CD4-positive, alpha-beta T cell (primary cell): ENCODE data around the gene CPAMD8. TPM values are rescaled to one million over a fixed set of nuclear protein-coding genes. Genes with fewer than 3 reads are reported as not detected.

Experiments
- ATAC-seq: fragments of 200-7000 bp; cut with Tn5 transposase; one replicate; pipeline ENCODE4 v1.10.0; 2022; ENCODE audit warnings: mild to moderate bottlenecking; ENCODE audit not compliant: poor library complexity
- CTCF ChIA-PET: fragments of 350-600 bp; sonication (Branson Sonifier 250); formaldehyde crosslinking; loops from one replicate; lab custom pipeline; 2021; ENCODE audit warnings: antibody characterized with exemption, inconsistent platforms; lab: Charles Lee
- POLR2A ChIA-PET: fragments of 350-600 bp; sonication (Branson Sonifier 250); formaldehyde crosslinking; loops from one replicate; lab custom pipeline; 2021; ENCODE audit warnings: antibody characterized with exemption, inconsistent platforms; lab: Charles Lee
- DNase-seq, 14 experiments: peaks; one replicate each; pipeline ENCODE4 v3.0.0-alpha.2; 2013 to 2020; ENCODE audit warnings: mixed read lengths in 2 of 14
- H3K27ac ChIP-seq, 2 donors: one replicate each; pipeline versions ENCODE4 v1.5.1 to v1.7.0; 2013; ENCODE audit warnings: low read length in 2 of 2, low read depth in 1 of 2, mild to moderate bottlenecking in 1 of 2
- H3K27me3 ChIP-seq, 2 experiments: 1 replicate in 1 of 2; 2 replicates in 1 of 2; pipeline versions ENCODE4 v1.6.1 to v1.7.0; 2013; ENCODE audit warnings: low read length in 2 of 2, control low read depth in 1 of 2, mild to moderate bottlenecking in 1 of 2, moderate library complexity in 1 of 2; ENCODE audit not compliant: insufficient read depth in 2 of 2, control insufficient read depth in 1 of 2
- H3K36me3 ChIP-seq: one replicate; pipeline ENCODE4 v1.6.1; 2013; ENCODE audit warnings: low read length, control low read depth; ENCODE audit not compliant: insufficient read depth
- H3K4me1 ChIP-seq: one replicate; pipeline ENCODE4 v1.6.1; 2013; ENCODE audit warnings: low read length, control low read depth; ENCODE audit not compliant: insufficient read depth
- H3K4me3 ChIP-seq: one replicate; pipeline ENCODE4 v1.5.1; 2013; ENCODE audit warnings: mild to moderate bottlenecking, low read length, moderate library complexity
- H3K9me3 ChIP-seq, 2 experiments: 1 replicate in 1 of 2; 2 replicates in 1 of 2; pipeline versions ENCODE4 v1.6.1 to v1.7.0; 2013; ENCODE audit warnings: low read length in 2 of 2, mild to moderate bottlenecking in 2 of 2, control low read depth in 1 of 2, moderate library complexity in 1 of 2; ENCODE audit not compliant: control insufficient read depth in 1 of 2, insufficient read depth in 1 of 2
- H3K27ac Mint-ChIP-seq: one replicate; pipeline ENCODE4 v1.8.0; 2020; ENCODE audit warnings: mixed read lengths
- H3K27me3 Mint-ChIP-seq: one replicate; pipeline ENCODE4 v1.8.0; 2021; ENCODE audit warnings: mixed read lengths
- H3K36me3 Mint-ChIP-seq: one replicate; pipeline ENCODE4 v1.8.0; 2021; ENCODE audit warnings: low read depth, mixed read lengths
- H3K4me1 Mint-ChIP-seq: one replicate; pipeline ENCODE4 v1.8.0; 2021; ENCODE audit warnings: low read depth, mixed read lengths
- H3K4me3 Mint-ChIP-seq: one replicate; pipeline ENCODE4 v1.8.0; 2020; ENCODE audit warnings: mild to moderate bottlenecking, mixed read lengths
- H3K9me3 Mint-ChIP-seq: one replicate; pipeline ENCODE4 v1.8.0; 2020; ENCODE audit warnings: mixed read lengths
- CTCF ChIP-seq: fragments of 200-600 bp; IDR thresholded peaks from one replicate; pipeline ENCODE4 v1.8.0; 2022; ENCODE audit warnings: antibody characterized with exemption, mild to moderate bottlenecking
- intact Hi-C, 2 experiments: fragments of 100-400 bp; cut with DNase I in 1 of 2; cut with micrococcal nuclease in 1 of 2; formaldehyde crosslinking; loops; one replicate each; pipeline versions ENCODE4 v1.15.1 to v1.9.0; 2023 to 2025; cut with DNase I, micrococcal nuclease
- total RNA-seq, 174 experiments: library from RNA in 2 of 174; stranded (reverse) in 2 of 174; gene quantifications; one replicate each; pipeline ENCODE4 v1.2.3 and lab custom pipeline; 2021 to 2026

The CPAMD8 gene
- total RNA-seq, 2 experiments from 2014 or later = 0.05 to 0.34 TPM

GRCh38 chr19:16902545-16902944, 124.1 kb downstream of the CPAMD8 start:
- POLR2A ChIA-PET = no interaction called here

GRCh38 chr19:16901491-16902175, 125.0 kb downstream of the CPAMD8 start:
- ATAC-seq (no peak), DNase-seq (peak in 1 of 14 experiments; percentile 18)
- Histone ChIP-seq H3K27me3 (no peaks in the 10 kb centered on the region), H3K27ac (no peak overlapping the region), H3K4me3 (no peak overlapping the region), H3K4me1 (peaks cover 24% of the 10 kb centered on the region), H3K36me3 (no peaks in the 10 kb centered on the region), H3K9me3 (peaks cover 0 to 7% of the 10 kb centered on the region in 2 experiments)
- intact Hi-C loops = no loop called here
- Mint-ChIP-seq H3K4me3 (no peak overlapping the region), H3K4me1 (peaks cover 7% of the 10 kb centered on the region), H3K9me3 (no peaks in the 10 kb centered on the region), H3K27me3 (peaks cover 15% of the 10 kb centered on the region), H3K27ac (no peak overlapping the region), H3K36me3 (no peaks in the 10 kb centered on the region)
- no peak for TF ChIP-seq CTCF
- POLR2A ChIA-PET = no interaction called here
- CTCF ChIA-PET = no interaction called here

More at GRCh38 chr19:16902545-16902944, 124.1 kb downstream of the CPAMD8 start:
- H3K27me3 Mint-ChIP-seq = peaks cover 15% of the 10 kb centered on the region
- no peak overlapping the region for H3K27ac Mint-ChIP-seq
- Histone ChIP-seq H3K4me3 (no peak overlapping the region), H3K4me1 (peaks cover 18% of the 10 kb centered on the region), H3K36me3 (no peaks in the 10 kb centered on the region), H3K27ac (no peak overlapping the region), H3K27me3 (no peaks in the 10 kb centered on the region), H3K9me3 (peaks cover 0 to 7% of the 10 kb centered on the region in 2 experiments)
- no peak for TF ChIP-seq CTCF
- no peak overlapping the region for H3K4me3 Mint-ChIP-seq
- CTCF ChIA-PET = no interaction called here
- peak in 1 of 14 experiments; percentile 8 for DNase-seq
- H3K36me3 Mint-ChIP-seq = no peaks in the 10 kb centered on the region
- H3K9me3 Mint-ChIP-seq = no peaks in the 10 kb centered on the region
- no peak for ATAC-seq
- peaks cover 7% of the 10 kb centered on the region for H3K4me1 Mint-ChIP-seq
- intact Hi-C loops = no loop called here

- POLR2A ChIA-PET = no interaction called here
- no peak overlapping the region for H3K27ac Mint-ChIP-seq
Measured at GRCh38 chr19:16899566-16900075, 127.0 kb downstream of the CPAMD8 start.

More at GRCh38 chr19:16899566-16900075, 127.0 kb downstream of the CPAMD8 start:
- intact Hi-C loops = no loop called here
- TF ChIP-seq CTCF = no peak
- no peaks in the 10 kb centered on the region for H3K27me3 ChIP-seq
- H3K36me3 Mint-ChIP-seq = no peaks in the 10 kb centered on the region
- no peak overlapping the region for H3K27ac ChIP-seq
- peaks cover 27% of the 10 kb centered on the region for H3K27me3 Mint-ChIP-seq
- peak in 3 of 14 experiments; percentile 34 to 61 (median 52) for DNase-seq
- peaks cover 7% of the 10 kb centered on the region for H3K4me1 Mint-ChIP-seq
- no peaks in the 10 kb centered on the region for H3K36me3 ChIP-seq
- H3K9me3 ChIP-seq = peaks cover 0 to 6% of the 10 kb centered on the region in 2 experiments
- H3K9me3 Mint-ChIP-seq = no peaks in the 10 kb centered on the region
- no peak for ATAC-seq
- H3K4me3 ChIP-seq = no peak overlapping the region
- H3K4me3 Mint-ChIP-seq = peak overlapping the region; percentile 34
- peaks cover 30% of the 10 kb centered on the region for H3K4me1 ChIP-seq
- CTCF ChIA-PET = no interaction called here
